HAP-1 (cell line): ENCODE results near the gene DNAH17.
A peak's percentile ranks its signal among the peaks of the same experiment; 100 is the strongest.

Experiments
- DNase-seq, 2 experiments: peaks; one replicate each; pipeline ENCODE4 v3.0.0-alpha.2; 2016 to 2020; ENCODE audit warnings: low spot score in 2 of 2
- H3K27me3 ChIP-seq: fragments of 250-450 bp; sonication (Bioruptor Pico); 2 replicates; pipeline ENCODE4 v1.5.1; 2020; ENCODE audit warnings: low read depth, mild to moderate bottlenecking, moderate library complexity
- H3K36me3 ChIP-seq: fragments of 250-450 bp; sonication (Bioruptor Pico); replicated peaks from 2 replicates; pipeline ENCODE4 v1.5.1; 2020; ENCODE audit warnings: mild to moderate bottlenecking
- H3K4me1 ChIP-seq: fragments of 250-450 bp; sonication (Bioruptor Pico); 2 replicates; pipeline ENCODE4 v1.5.1; 2020; ENCODE audit warnings: mild to moderate bottlenecking
- H3K4me3 ChIP-seq: fragments of 250-450 bp; sonication (Bioruptor Pico); 2 replicates; pipeline ENCODE4 v1.5.1; 2020; ENCODE audit warnings: mild to moderate bottlenecking, moderate library complexity
- H3K9me3 ChIP-seq: fragments of 250-450 bp; sonication (Bioruptor Pico); 2 replicates; pipeline ENCODE4 v1.5.1; 2020; ENCODE audit warnings: mild to moderate bottlenecking, moderate library complexity
- in situ Hi-C: fragments of 300-500 bp; cut with MboI; formaldehyde crosslinking; loops from 3 replicates; pipeline ENCODE4 v1.14.3; 2020; ENCODE audit warnings: low sequenced_read_pairs, inconsistent platforms, mixed read lengths

The DNAH17 gene

GRCh38 chr17:78378225-78379130, 198.7 kb downstream of the DNAH17 start, which contains the start of gene PGS1:
PGS1 (plus strand) TSS chr17:78378649; CDS start chr17:78378666, 17 bp downstream.
- H3K4me3 ChIP-seq = peak within 1 kb of the TSS; percentile 93
- H3K4me1 ChIP-seq = peaks cover 4% of the 10 kb centered on the region; the same call in 1 of the 2 replicates
- H3K9me3 ChIP-seq = no peaks in the 10 kb centered on the region; the same call in 1 of the 2 replicates
- H3K36me3 ChIP-seq = 0 out of 2 replicates have a peak, but pooled peaks cover 4% of the 10 kb centered on the region
- in situ Hi-C loops = no loop called here
- H3K27me3 ChIP-seq = no peaks in the 10 kb centered on the region
- peak; percentile 59 to 81 for DNase-seq

- no peak for DNase-seq
- Histone ChIP-seq H3K27me3 (no peaks in the 10 kb centered on the region), H3K9me3 (no peaks in the 10 kb centered on the region; the same call in 1 of the 2 replicates), H3K4me3 (peak overlapping the region; percentile 93), H3K4me1 (peaks cover 4% of the 10 kb centered on the region; the same call in 1 of the 2 replicates), H3K36me3 (0 out of 2 replicates have a peak, but pooled peaks cover 4% of the 10 kb centered on the region)
- in situ Hi-C loops = no loop called here
These were observed 199.4 kb downstream of the DNAH17 start for GRCh38 chr17:78377858-78378224.

DNA sequence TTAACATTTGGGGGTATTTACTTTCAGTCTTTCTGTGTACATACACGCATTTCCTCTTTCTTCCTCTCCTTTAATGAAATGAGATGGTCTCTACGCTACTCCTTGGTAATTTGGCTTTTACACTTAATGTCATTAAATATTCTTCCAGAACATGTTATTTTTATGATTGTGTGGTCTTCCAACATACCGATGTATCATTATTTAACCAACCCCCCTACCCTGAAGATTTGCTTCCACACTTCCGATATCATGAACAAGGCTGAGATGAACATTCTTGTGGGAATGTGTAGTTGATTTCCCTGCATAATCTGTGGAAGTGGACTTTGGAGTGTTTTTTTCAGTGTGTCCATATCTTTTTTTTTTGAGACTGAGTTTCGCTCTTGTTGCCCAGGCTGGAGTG, 201.0 kb downstream of the DNAH17 start:
- in situ Hi-C loops = no loop called here
- Histone ChIP-seq H3K27me3 (no peaks in the 10 kb centered on the region), H3K4me3 (no peak overlapping the region), H3K4me1 (peaks cover 4% of the 10 kb centered on the region; the same call in 1 of the 2 replicates), H3K36me3 (0 out of 2 replicates have a peak, but pooled peaks cover 4% of the 10 kb centered on the region), H3K9me3 (no peaks in the 10 kb centered on the region; the same call in 1 of the 2 replicates)
- no peak for DNase-seq

GRCh38 chr17:78375401-78376151, 201.6 kb downstream of the DNAH17 start:
- 0 out of 2 replicates have a peak, but pooled peaks cover 4% of the 10 kb centered on the region for H3K36me3 ChIP-seq
- no peaks in the 10 kb centered on the region for H3K27me3 ChIP-seq
- DNase-seq = no peak
- no peaks in the 10 kb centered on the region; the same call in 1 of the 2 replicates for H3K9me3 ChIP-seq
- peaks cover 4% of the 10 kb centered on the region; the same call in 1 of the 2 replicates for H3K4me1 ChIP-seq
- H3K4me3 ChIP-seq = no peak overlapping the region
- in situ Hi-C loops = no loop called here

DNA sequence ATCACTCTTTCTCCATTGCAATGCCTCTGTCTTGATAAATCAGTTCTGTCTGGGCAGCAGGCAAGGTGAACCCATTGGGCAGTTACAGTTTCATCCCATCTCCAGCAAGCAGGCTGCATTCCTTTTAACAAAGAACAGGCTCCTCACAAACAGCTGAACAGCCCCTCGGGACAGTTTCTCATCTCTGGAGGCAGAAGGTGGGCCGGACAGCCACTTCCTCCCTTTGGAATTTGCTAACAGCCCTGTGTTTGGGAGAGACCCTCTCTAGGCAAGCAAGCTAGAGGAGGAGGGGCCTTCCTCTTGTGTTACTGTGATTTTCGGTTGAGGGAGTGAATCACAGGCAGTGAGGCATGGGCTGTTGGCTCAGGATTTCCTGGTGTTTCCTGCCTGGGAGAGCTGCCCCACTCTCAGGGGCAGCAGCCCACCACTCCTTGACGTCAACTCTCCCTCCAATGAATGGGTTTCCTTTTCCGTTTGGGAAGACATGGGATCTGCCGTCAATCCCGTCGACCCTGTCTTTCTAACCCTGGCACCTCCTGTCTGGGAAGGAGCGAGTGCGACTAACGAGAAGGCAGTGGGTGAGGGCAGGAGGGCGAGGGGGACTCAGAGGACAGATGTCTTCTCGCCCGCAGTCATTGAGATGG, 202.4 kb downstream of the DNAH17 start:
- in situ Hi-C loops = no loop called here
- Histone ChIP-seq H3K9me3 (no peaks in the 10 kb centered on the region; the same call in 1 of the 2 replicates), H3K36me3 (0 out of 2 replicates have a peak, but pooled peaks cover 4% of the 10 kb centered on the region), H3K4me1 (peaks cover 11% of the 10 kb centered on the region), H3K4me3 (no peak overlapping the region), H3K27me3 (no peaks in the 10 kb centered on the region)
- no peak for DNase-seq

- DNase-seq = no peak
- H3K4me1 ChIP-seq = peaks cover 13% of the 10 kb centered on the region
- in situ Hi-C loops = no loop called here
- no peaks in the 10 kb centered on the region for H3K27me3 ChIP-seq
- no peak overlapping the region for H3K4me3 ChIP-seq
- 0 out of 2 replicates have a peak, but pooled peaks cover 4% of the 10 kb centered on the region for H3K36me3 ChIP-seq
- H3K9me3 ChIP-seq = no peaks in the 10 kb centered on the region; the same call in 1 of the 2 replicates
These were observed 203.0 kb downstream of the DNAH17 start for GRCh38 chr17:78374189-78374588.
